ENCODE results near the gene PLA2G2F.

The PLA2G2F gene

DNA sequence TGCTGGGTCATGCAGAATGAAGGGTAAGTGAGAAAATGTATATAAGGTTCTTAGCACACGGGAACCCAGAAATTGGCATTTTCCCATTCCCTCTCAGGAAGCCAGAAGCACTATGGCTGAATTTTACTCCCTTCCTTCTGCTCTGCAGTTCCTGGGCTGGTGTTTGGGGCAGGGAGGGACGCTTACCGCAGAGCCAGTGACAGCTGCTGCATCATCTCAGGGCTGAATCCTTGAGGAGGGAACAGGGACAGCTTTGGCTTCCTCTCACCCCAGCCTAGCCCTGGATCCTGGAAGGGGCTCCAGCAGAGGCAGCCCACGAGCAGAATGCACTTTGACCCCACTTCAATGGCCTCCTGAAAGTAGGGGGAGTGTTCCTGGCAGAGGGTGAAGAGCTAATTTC, 31.8 kb upstream of the PLA2G2F start:
- ChIA-PET CTCF (no interaction called here), POLR2A (no interaction called here)
- no peak overlapping the region for H3K4me3 ChIP-seq (ENCODE audit: control insufficient read depth in 1 of 7, extremely low read depth in 1 of 7, insufficient read depth in 4 of 7, low read depth in 2 of 7, low read length in 6 of 7)
- no peak for DNase-seq
- no peaks in the 10 kb centered on the region for H3K9me3 ChIP-seq (ENCODE audit: control extremely low read depth in 1 of 5, control insufficient read depth in 4 of 5, insufficient read depth in 2 of 5, low read depth in 1 of 5, low read length in 4 of 5)
- no peaks in the 10 kb centered on the region for H3K36me3 ChIP-seq (ENCODE audit: control insufficient read depth in 4 of 4, insufficient read depth in 4 of 4, low read length in 3 of 4)
- H3K27ac ChIP-seq (ENCODE audit: insufficient read depth in 1 of 2, low read depth in 1 of 2, low read length in 2 of 2, poor library complexity in 1 of 2, severe bottlenecking in 2 of 2), result no peak overlapping the region
- H3K4me1 ChIP-seq (ENCODE audit: control extremely low read depth in 1 of 4, control insufficient read depth in 4 of 4, insufficient read depth in 4 of 4, low read length in 3 of 4), result no peaks in the 10 kb centered on the region
- H3K27me3 ChIP-seq (replicated peaks in 2 of 5; ENCODE audit: control insufficient read depth in 4 of 5, insufficient read depth in 5 of 5, low read length in 4 of 5), result peaks cover 0 to 16% (median 0%) of the 10 kb centered on the region in 5 experiments
- 64% methylated on average over 2 of the region's 4 CpGs for WGBS (ENCODE audit: insufficient coverage)

DNA sequence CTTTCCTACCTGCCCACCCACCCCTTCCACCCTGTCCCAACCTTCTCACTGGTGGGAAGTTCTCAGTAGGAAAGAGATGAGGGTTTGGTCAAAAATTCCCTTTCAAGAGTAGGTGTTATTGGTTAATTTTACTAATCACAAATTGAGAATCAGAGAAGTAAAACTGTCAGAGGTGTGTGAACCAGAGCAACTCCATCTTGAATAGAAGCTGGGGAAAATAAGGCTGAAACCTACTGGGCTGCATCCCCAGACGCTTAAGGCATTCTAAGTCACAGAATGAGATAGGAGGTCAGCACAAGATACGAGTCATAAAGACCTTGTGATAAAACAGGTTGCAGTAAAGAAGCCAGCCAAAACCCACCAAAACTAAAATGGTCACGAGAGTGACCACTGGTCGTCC, 31.3 kb upstream of the PLA2G2F start:
- no peak for DNase-seq
- H3K4me3 ChIP-seq (ENCODE audit: control insufficient read depth in 1 of 7, extremely low read depth in 1 of 7, insufficient read depth in 4 of 7, low read depth in 2 of 7, low read length in 6 of 7), result no peak overlapping the region
- no peaks in the 10 kb centered on the region for H3K4me1 ChIP-seq (ENCODE audit: control extremely low read depth in 1 of 4, control insufficient read depth in 4 of 4, insufficient read depth in 4 of 4, low read length in 3 of 4)
- ChIA-PET POLR2A (no interaction called here), CTCF (no interaction called here)
- WGBS (ENCODE audit: insufficient coverage), result 100% methylated on average over 4 of the region's 4 CpGs
- no peaks in the 10 kb centered on the region for H3K9me3 ChIP-seq (ENCODE audit: control extremely low read depth in 1 of 5, control insufficient read depth in 4 of 5, insufficient read depth in 2 of 5, low read depth in 1 of 5, low read length in 4 of 5)
- peaks cover 0 to 16% (median 0%) of the 10 kb centered on the region in 5 experiments for H3K27me3 ChIP-seq (replicated peaks in 2 of 5; ENCODE audit: control insufficient read depth in 4 of 5, insufficient read depth in 5 of 5, low read length in 4 of 5)
- no peaks in the 10 kb centered on the region for H3K36me3 ChIP-seq (ENCODE audit: control insufficient read depth in 4 of 4, insufficient read depth in 4 of 4, low read length in 3 of 4)
- no peak overlapping the region for H3K27ac ChIP-seq (ENCODE audit: insufficient read depth in 1 of 2, low read depth in 1 of 2, low read length in 2 of 2, poor library complexity in 1 of 2, severe bottlenecking in 2 of 2)

DNA sequence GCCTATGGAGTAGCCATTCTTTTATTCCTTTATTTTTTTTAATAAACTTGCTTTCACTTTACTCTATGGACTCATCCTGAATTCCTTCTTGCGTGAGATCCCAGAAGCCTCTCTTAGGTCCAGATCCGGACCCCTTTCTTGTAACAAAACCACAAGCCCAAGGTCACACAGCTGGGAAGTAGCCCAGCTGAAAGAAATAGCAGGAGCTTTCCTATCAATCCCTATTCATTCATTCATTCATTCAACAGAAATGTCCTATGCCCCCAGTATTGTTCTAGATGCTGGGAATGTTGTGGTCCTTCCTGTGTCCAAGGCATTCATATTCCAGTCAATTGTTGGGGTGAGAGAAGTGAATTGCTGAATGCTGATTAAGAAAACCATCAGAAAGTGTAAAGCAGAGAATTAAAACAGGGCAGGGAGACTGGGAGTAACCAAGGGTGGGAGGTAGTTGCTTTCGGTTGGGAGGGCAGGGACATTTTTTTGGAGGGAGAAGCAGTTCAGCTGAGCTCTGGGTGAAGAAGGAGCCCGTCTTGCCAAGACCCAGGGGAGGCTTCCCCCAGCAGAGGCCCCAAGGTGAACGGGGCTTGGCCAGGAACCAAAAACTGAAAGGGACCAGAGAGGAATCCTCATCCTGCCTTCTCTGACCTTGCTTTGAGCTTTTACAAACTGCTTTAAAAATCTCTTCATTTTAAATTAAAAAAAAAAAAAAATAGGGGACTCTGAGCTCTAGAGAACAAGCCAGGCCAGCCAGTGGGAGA, 30.6 kb upstream of the PLA2G2F start:
- no peak overlapping the region for H3K4me3 ChIP-seq (ENCODE audit: control insufficient read depth in 1 of 7, extremely low read depth in 1 of 7, insufficient read depth in 4 of 7, low read depth in 2 of 7, low read length in 6 of 7)
- no peaks in the 10 kb centered on the region for H3K9me3 ChIP-seq (ENCODE audit: control extremely low read depth in 1 of 5, control insufficient read depth in 4 of 5, insufficient read depth in 2 of 5, low read depth in 1 of 5, low read length in 4 of 5)
- H3K4me1 ChIP-seq (ENCODE audit: control extremely low read depth in 1 of 4, control insufficient read depth in 4 of 4, insufficient read depth in 4 of 4, low read length in 3 of 4), result no peaks in the 10 kb centered on the region
- H3K27me3 ChIP-seq (replicated peaks in 2 of 5; ENCODE audit: control insufficient read depth in 4 of 5, insufficient read depth in 5 of 5, low read length in 4 of 5), result peaks cover 0 to 13% (median 0%) of the 10 kb centered on the region in 5 experiments
- H3K36me3 ChIP-seq (ENCODE audit: control insufficient read depth in 4 of 4, insufficient read depth in 4 of 4, low read length in 3 of 4), result no peaks in the 10 kb centered on the region
- H3K27ac ChIP-seq (ENCODE audit: insufficient read depth in 1 of 2, low read depth in 1 of 2, low read length in 2 of 2, poor library complexity in 1 of 2, severe bottlenecking in 2 of 2), result no peak overlapping the region
- DNase-seq, result no peak
- 68% methylated on average over 2 of the region's 5 CpGs for WGBS (ENCODE audit: insufficient coverage)
- POLR2A ChIA-PET, result no interaction called here
- CTCF ChIA-PET, result no interaction called here

DNA sequence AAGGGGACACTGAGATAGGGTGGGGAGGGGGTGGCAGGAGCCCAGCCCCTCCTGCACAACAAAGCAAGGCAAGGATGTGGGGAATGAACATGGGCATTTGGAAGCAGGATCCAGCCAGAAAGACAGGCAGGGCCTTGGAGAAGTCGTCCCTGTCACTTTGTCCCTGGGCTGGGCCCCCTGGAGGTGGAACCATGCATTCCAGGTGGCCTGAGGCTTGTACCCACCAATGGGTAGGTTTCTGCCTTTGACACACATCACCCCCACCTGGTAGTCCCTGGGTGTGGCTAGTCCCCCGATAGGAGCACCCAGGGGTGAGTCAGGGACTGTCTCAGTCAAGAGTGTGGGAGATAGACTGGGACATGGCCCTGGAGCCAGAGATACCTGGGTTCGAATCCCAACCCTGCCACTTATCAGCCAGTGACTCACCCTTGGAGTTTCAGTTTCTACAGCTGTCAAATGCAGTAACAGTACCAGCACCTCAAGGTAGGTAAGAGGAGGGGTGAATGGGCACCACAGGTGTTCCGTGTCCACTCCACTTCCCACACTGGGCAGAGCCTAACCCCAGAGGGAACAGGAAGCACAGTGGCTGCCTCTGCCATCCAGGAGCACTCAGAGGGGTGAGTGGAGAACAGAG, 29.8 kb upstream of the PLA2G2F start:
- 83% methylated on average over 4 of the region's 4 CpGs for WGBS (ENCODE audit: insufficient coverage)
- no peaks in the 10 kb centered on the region for H3K9me3 ChIP-seq (ENCODE audit: control extremely low read depth in 1 of 5, control insufficient read depth in 4 of 5, insufficient read depth in 2 of 5, low read depth in 1 of 5, low read length in 4 of 5)
- H3K4me3 ChIP-seq (ENCODE audit: control insufficient read depth in 1 of 7, extremely low read depth in 1 of 7, insufficient read depth in 4 of 7, low read depth in 2 of 7, low read length in 6 of 7), result no peak overlapping the region
- ChIA-PET CTCF (no interaction called here), POLR2A (no interaction called here)
- H3K4me1 ChIP-seq (ENCODE audit: control extremely low read depth in 1 of 4, control insufficient read depth in 4 of 4, insufficient read depth in 4 of 4, low read length in 3 of 4), result no peaks in the 10 kb centered on the region
- H3K27ac ChIP-seq (ENCODE audit: insufficient read depth in 1 of 2, low read depth in 1 of 2, low read length in 2 of 2, poor library complexity in 1 of 2, severe bottlenecking in 2 of 2), result no peak overlapping the region
- no peaks in the 10 kb centered on the region for H3K36me3 ChIP-seq (ENCODE audit: control insufficient read depth in 4 of 4, insufficient read depth in 4 of 4, low read length in 3 of 4)
- peaks cover 0 to 16% (median 0%) of the 10 kb centered on the region in 5 experiments for H3K27me3 ChIP-seq (replicated peaks in 2 of 5; ENCODE audit: control insufficient read depth in 4 of 5, insufficient read depth in 5 of 5, low read length in 4 of 5)
- no peak for DNase-seq

DNA sequence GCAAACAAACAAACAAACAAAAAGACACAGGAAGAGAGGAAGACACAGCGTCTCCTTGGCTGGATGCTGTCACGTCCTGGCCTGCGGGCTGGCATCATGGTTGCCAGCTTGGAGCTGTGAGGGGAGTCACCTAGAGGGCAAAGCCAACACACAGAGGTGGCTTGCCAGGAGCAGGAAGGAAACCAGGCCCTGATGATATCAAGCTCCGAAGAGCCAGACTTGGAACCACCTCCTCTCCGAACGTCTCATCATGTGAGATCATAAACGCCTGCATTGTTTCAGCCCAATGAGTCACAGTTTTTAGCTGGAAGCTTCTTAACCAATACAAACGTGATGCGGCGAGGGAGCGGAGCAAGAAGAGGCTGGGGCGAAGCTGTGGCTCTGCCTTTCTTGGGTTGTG, 28.4 kb upstream of the PLA2G2F start:
- Histone ChIP-seq H3K4me1 (ENCODE audit: control extremely low read depth in 1 of 4, control insufficient read depth in 4 of 4, insufficient read depth in 4 of 4, low read length in 3 of 4) (no peaks in the 10 kb centered on the region), H3K36me3 (ENCODE audit: control insufficient read depth in 4 of 4, insufficient read depth in 4 of 4, low read length in 3 of 4) (no peaks in the 10 kb centered on the region), H3K9me3 (ENCODE audit: control extremely low read depth in 1 of 5, control insufficient read depth in 4 of 5, insufficient read depth in 2 of 5, low read depth in 1 of 5, low read length in 4 of 5) (no peaks in the 10 kb centered on the region), H3K4me3 (ENCODE audit: control insufficient read depth in 1 of 7, extremely low read depth in 1 of 7, insufficient read depth in 4 of 7, low read depth in 2 of 7, low read length in 6 of 7) (no peak overlapping the region), H3K27ac (ENCODE audit: insufficient read depth in 1 of 2, low read depth in 1 of 2, low read length in 2 of 2, poor library complexity in 1 of 2, severe bottlenecking in 2 of 2) (no peak overlapping the region), H3K27me3 (replicated peaks in 2 of 5; ENCODE audit: control insufficient read depth in 4 of 5, insufficient read depth in 5 of 5, low read length in 4 of 5) (peaks cover 0 to 16% (median 2%) of the 10 kb centered on the region in 5 experiments)
- WGBS (ENCODE audit: insufficient coverage), result 93% methylated on average over 12 of the region's 12 CpGs
- ChIA-PET CTCF (no interaction called here), POLR2A (interaction anchor here (0.5 kb wide), 1 partner anchor 604 kb away, joined by 4 read pairs; no protein-coding TSS in a partner anchor)
- no peak for DNase-seq

DNA sequence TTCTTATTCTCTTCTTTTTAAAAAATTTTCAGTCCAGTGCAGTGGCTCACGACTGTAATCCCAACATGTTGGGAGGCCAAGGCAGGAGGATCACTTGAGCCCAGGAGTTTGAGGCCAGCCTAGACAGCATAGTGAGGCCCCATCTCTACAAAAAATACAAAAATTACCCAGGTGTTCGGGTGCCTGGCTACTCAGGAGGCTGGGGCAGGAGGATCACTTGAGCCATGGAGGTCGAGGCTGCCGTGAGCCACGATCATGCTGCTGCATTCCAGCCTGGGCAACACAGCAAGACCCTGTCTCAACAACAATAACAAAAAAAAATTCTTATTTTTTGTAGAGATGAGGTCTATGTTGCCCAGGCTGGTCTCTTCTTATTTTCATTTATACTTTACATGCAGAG, 27.7 kb upstream of the PLA2G2F start:
- no peak for DNase-seq
- 100% methylated on average over 2 of the region's 5 CpGs for WGBS (ENCODE audit: insufficient coverage)
- H3K4me3 ChIP-seq (ENCODE audit: control insufficient read depth in 1 of 7, extremely low read depth in 1 of 7, insufficient read depth in 4 of 7, low read depth in 2 of 7, low read length in 6 of 7), result no peak overlapping the region
- no peaks in the 10 kb centered on the region for H3K4me1 ChIP-seq (ENCODE audit: control extremely low read depth in 1 of 4, control insufficient read depth in 4 of 4, insufficient read depth in 4 of 4, low read length in 3 of 4)
- no peaks in the 10 kb centered on the region for H3K9me3 ChIP-seq (ENCODE audit: control extremely low read depth in 1 of 5, control insufficient read depth in 4 of 5, insufficient read depth in 2 of 5, low read depth in 1 of 5, low read length in 4 of 5)
- no peak overlapping the region for H3K27ac ChIP-seq (ENCODE audit: insufficient read depth in 1 of 2, low read depth in 1 of 2, low read length in 2 of 2, poor library complexity in 1 of 2, severe bottlenecking in 2 of 2)
- no peaks in the 10 kb centered on the region for H3K36me3 ChIP-seq (ENCODE audit: control insufficient read depth in 4 of 4, insufficient read depth in 4 of 4, low read length in 3 of 4)
- POLR2A ChIA-PET, result no interaction called here
- H3K27me3 ChIP-seq (replicated peaks in 2 of 5; ENCODE audit: control insufficient read depth in 4 of 5, insufficient read depth in 5 of 5, low read length in 4 of 5), result peaks cover 0 to 11% (median 2%) of the 10 kb centered on the region in 5 experiments
- CTCF ChIA-PET, result no interaction called here

DNA sequence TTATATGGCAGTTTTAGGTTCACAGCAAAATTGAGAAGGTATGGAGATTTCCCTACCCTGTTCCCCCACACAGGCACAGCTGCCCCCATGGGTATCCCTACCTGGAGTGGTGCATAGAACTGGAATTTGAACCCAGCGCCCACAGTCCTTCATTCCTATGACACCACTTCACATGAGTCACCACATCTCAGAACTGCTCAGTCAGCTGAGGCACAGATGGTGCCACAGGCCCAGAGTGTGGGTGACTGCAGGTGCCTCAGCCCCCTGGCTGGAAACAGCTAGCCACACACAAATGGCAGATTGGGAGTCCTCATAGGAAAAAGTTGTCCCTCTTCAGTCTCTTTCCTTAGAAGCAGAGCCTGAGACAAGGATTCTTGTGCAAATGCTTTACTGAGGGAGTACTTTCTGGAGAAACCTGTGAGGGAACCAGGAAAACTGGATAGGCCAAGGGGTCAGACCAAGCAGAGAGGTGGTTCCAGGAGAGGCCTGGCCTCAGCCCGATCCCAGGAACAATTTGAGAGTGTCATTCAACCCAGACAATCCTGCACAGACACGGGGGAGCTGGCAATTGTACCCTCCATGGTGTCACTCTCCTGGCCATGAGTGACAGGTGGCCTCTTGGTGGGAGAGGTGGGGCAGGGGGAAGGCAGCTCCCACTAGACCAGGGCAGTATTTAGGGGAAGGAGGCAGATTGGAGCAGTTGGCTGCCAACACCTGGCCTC, 26.7 kb upstream of the PLA2G2F start:
- H3K27ac ChIP-seq (ENCODE audit: insufficient read depth in 1 of 2, low read depth in 1 of 2, low read length in 2 of 2, poor library complexity in 1 of 2, severe bottlenecking in 2 of 2), result no peak overlapping the region
- no peaks in the 10 kb centered on the region for H3K36me3 ChIP-seq (ENCODE audit: control insufficient read depth in 4 of 4, insufficient read depth in 4 of 4, low read length in 3 of 4)
- CTCF ChIA-PET, result no interaction called here
- WGBS (ENCODE audit: insufficient coverage), result 90% methylated on average over 3 of the region's 3 CpGs
- H3K4me1 ChIP-seq (ENCODE audit: control extremely low read depth in 1 of 4, control insufficient read depth in 4 of 4, insufficient read depth in 4 of 4, low read length in 3 of 4), result no peaks in the 10 kb centered on the region
- POLR2A ChIA-PET, result no interaction called here
- DNase-seq, result no peak
- no peaks in the 10 kb centered on the region for H3K9me3 ChIP-seq (ENCODE audit: control extremely low read depth in 1 of 5, control insufficient read depth in 4 of 5, insufficient read depth in 2 of 5, low read depth in 1 of 5, low read length in 4 of 5)
- peaks cover 0 to 4% (median 2%) of the 10 kb centered on the region in 5 experiments for H3K27me3 ChIP-seq (replicated peaks in 2 of 5; ENCODE audit: control insufficient read depth in 4 of 5, insufficient read depth in 5 of 5, low read length in 4 of 5)
- no peak overlapping the region for H3K4me3 ChIP-seq (ENCODE audit: control insufficient read depth in 1 of 7, extremely low read depth in 1 of 7, insufficient read depth in 4 of 7, low read depth in 2 of 7, low read length in 6 of 7)
